ENCODE measurements around the gene BEND5.

BEND5 gene

DNA sequence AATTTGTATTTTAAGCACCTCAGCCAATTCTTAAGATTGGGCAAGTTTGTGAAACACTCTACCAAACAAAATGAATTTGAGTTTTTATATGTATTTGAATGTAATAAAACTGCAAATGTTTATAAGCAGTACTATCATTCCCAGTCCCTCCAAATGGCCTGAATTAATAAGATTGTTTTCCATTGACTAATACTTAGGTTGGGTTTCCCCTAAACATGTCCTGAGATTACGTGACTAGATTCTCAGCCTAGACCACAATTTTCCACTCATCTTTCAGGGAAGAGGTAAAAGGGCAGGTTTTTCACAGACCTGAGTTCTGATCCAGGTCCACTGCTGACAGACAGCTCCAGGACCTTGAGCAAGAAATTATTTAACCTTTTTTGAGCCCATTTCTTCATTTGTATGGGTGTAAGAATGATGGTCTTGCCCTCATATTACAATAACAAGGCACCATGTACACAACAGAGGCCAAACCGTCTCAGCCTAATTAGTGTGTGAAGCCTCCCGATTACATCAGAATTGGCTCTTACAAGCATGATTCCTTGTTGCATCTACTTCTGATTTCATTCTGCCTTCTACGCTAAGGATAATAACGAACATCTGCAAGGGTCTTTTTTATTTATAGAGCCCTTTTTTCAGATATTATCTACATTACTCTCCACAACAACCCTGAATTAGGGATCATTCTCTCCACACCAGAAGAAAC lies 51.2 kb downstream of the BEND5 start:
- no peak for DNase-seq

DNA sequence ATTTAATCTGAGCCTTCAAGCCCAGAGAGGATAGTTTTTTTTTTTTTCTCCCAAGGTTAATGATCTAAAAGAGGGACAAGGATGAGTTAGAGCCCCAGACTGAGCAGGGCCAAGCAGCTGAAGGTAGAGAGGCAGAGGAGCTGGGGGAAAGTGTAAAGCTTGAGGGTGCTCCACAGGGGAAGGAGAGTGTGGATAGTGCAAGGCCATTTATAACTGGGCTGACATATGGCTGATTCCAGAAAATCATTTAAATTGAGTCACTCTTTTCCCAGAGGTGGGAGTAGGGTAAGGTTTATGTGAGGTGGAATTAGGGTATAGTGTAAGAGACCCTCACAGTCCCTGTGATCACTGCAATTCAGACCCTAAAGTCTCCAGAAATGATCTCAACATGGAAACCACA lies 55.8 kb downstream of the BEND5 start:
- no peak for DNase-seq

DNA sequence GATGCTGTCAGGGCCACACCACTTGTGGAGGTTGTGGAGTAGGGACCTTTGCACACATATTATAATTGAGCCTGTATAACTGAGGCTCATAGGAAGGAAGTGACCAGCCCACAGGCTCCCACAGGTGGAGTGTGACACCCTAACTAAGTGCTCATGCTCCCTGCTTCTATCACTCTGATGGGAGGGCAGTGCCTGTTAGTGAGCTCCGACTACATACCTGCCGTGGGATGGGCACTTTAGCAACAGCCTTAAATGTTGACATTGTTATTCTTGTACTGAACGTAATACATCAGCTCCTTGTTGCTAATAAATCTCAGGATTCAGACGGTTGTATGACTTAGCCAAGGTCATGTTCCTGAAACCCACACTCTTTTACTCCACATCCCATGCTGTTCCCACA lies 58.0 kb downstream of the BEND5 start:
- no peak for DNase-seq

DNA sequence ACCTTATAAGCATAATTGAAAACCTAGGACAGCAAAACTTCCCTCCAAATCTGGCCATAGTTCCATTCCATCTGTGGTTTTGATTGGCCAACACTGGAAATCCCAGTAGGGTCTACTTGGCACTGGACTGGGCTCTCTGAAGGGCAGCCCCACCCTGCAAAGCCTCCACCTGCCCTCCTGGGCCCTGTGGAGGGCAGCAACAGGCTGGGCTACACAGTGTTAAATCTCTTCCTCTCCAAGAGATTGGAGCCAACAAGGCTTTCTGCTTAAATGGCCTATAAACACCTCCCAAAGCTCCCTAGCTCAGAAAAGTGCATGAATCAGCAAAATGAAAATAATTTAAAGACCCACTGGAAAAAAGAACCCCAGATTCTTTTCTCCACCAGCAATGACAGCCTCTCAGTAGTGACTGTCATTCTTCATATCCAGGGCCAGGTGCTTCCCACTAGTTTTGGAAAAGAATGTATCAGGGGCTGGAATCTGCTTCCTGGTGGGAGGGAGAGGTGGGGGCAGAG lies 58.5 kb downstream of the BEND5 start:
- no peak for DNase-seq

- no peak for DNase-seq
These were observed 59.6 kb downstream of the BEND5 start for GRCh38 chr1:48717082-48717481.

GRCh38 chr1:48715921-48716320 lies 60.8 kb downstream of the BEND5 start:
- DNase-seq: no peak

GRCh38 chr1:48710915-48711314 lies 65.8 kb downstream of the BEND5 start:
- no peak for DNase-seq

DNA sequence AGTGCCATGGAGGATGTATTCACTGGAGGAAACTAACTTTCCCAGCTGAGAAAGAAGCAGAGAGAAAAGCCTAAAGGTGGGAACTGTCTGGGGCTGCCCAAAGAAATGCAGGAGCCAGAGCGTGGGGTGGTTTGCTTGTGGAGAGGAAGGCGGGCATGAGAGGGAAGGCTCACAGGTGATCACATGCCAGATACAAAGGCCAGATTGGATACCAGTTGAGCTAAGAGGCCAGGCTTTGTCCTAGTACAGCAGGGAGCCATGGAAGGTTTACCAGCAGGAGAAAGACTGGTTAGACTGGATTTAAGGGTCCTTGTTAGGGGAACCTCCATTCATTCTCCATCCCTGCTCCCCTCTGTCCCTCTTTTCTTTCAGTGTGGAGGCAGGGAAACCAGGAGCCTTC lies 66.4 kb downstream of the BEND5 start:
- DNase-seq: no peak

DNA sequence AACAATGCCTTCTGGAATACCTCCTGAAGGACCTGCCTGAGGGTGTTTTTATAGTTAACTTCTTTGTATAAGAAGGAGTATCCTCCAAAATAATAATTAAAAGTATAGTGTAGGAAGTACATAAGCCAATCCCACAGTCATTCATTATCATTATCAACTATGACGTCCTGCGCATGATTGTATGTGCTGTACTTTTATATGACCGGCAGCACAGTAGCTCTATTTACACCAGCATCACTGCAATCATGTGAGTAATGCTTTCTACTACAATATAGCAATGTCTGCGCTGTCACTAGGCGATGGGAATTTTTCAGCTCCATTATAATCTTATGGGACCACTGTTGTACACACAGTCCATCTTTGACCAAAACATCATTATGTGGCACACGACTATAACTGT lies 72.0 kb downstream of the BEND5 start:
- no peak for DNase-seq

GRCh38 chr1:48701445-48701844 lies 75.2 kb downstream of the BEND5 start:
- DNase-seq: no peak

DNA sequence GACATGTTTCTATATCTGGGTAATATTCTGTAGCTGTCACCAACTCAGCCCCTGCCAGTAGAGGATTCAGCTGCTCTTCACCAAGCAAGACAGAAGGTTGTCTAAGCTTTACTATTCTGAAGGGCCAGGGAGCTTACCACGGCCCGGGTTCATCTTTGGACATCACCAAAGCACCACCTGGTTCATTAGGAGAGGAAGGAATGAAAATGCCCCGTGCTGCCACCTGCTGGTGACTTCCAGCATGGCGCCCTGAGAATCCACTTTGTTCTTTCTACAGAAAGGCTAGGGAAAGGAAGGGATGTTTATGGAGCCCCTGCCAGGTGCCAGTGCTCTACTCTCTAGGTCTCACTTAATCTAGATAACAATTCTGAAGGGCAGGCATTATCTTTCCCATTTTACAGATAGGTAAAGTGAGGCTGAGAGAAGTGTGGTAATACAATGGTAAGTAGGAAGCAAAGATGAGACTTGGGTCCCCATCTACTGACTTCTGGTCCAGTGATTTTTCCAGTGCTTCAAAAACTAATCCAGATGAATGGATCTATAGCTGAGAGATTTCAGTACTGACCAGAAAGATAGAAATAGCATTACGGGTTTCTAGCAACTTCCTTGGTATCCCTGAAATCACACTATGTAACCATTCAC lies 79.5 kb downstream of the BEND5 start:
- DNase-seq: peak; percentile 29

DNA sequence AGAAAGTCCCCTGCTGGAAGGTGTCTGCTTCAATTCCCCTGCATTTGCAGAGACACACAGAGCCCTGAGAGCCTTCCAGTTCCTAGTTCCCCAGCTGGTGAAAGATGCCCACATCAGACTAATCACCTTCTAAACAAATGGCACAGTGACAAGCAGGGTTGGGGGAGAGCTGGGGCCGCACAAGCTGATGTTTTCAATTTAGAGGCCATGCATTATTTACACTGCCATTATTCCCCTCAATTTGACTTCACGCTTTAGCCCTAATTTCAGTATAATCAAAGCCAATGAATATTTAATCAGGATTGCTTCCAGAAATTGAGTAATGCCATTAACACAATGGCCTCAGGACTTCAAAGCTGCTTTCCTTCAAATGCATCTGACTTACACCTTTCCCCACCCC lies 81.5 kb downstream of the BEND5 start:
- DNase-seq: no peak

- DNase-seq: no peak
These were observed 82.9 kb downstream of the BEND5 start for GRCh38 chr1:48693674-48694320.

DNA sequence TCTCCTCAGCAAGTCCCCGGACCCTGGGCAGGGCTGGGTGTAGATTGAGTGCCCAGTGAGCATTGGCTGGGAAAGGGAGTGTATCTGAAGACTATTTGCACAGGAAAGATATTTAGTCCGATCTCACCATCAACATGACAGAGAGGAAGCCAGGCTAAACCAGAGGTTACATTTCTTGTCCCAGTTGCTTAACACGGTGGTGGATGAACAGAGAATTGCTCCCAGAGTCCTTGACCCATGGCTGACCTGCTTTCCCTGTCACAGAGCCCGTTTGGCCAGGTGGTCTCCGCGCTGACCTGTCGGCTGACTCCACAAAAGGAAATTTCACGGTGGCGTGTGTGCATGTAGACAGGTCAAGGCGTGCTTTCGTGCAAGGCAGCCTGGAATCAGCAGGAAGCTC lies 83.5 kb downstream of the BEND5 start:
- no peak for DNase-seq

GRCh38 chr1:48692235-48692634 lies 84.5 kb downstream of the BEND5 start:
- no peak for DNase-seq

GRCh38 chr1:48691429-48692001 lies 85.2 kb downstream of the BEND5 start:
- DNase-seq: no peak

DNA sequence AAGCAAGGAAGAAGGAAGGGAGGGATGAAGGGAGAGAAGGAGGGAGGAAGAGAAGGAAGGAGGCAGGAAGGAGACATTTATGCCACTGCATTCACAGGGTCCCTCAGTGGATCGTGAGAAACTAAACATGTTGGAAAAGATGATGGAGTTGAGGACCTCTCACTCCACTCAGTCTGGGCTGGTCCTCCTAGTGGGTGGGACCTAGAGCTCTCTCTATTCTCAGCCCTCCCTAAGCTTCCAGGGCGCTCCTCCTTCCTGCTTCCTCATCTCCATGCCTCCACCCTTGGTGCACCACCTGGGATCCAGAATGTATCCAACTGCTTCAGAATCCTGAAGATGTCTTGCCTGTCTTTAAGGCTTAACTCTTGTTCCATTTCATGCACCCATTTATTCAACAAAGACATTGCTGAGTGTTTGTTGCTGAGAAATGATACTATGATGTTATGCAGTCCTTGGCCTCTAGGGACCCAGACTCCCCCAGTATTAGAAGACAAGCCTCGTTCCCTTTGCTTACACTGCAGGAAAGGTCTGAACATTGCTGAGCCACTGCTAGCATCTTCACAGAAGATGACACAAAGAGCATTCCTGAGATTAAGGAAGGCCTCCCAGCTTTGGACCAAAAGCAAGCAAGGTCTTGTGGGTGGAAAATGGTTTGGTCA lies 88.5 kb downstream of the BEND5 start:
- DNase-seq: no peak

- DNase-seq: peak; percentile 56
These were observed 89.2 kb downstream of the BEND5 start for GRCh38 chr1:48687282-48688045.

DNA sequence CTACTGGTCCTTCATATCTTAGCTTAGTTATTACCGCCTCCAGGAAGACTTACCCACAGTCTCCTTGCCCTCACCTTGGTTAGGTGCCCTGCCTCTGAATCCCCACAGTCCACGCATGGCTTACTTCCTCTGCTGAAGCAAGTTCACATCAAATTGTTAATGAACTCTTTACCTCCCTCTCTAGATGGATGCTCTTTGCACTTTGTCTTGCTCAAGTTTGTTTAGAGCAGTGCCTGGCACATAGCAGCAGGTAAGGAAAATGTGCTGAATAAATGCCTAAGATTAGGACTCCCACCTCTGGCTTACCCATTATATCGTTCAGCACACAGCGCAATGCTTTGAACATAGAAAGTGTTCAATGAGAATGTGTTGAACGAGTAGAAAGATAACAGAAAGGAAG lies 90.5 kb downstream of the BEND5 start:
- no peak for DNase-seq

GRCh38 chr1:48684381-48684780 lies 92.3 kb downstream of the BEND5 start:
- no peak for DNase-seq

DNA sequence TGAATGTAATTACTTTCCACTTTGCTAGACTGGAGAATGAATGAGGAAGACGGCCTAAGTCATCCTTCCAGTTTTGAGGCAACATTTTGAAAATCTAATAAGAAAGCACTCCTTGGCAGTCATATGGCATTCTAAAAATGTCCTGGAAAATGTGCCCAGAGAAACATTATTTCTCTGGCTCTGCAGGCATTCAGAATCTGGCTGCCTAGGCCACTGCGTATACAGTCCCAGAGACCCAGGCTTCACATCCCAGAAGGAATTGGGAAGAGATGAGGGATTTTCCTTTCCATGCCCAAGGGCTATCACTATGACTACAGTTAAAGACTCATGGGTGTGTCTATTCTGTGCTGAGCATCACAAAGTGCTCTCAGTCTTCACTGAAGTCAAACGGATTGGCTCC lies 92.9 kb downstream of the BEND5 start:
- no peak for DNase-seq
